HEK293T (cell line): ENCODE measurements around the gene GOLM1.
A peak's percentile ranks its signal among the peaks of the same experiment; 100 is the strongest.

Source experiments
- CTCF ChIA-PET: fragments of 350-600 bp; formaldehyde crosslinking; extraction: SDS; loops from one replicate; lab custom pipeline; 2021; ENCODE audit warnings: antibody characterized with exemption, inconsistent platforms; lab: Yijun Ruan, JAX
- POLR2A ChIA-PET: fragments of 350-600 bp; formaldehyde crosslinking; extraction: SDS; loops from one replicate; lab custom pipeline; 2020; ENCODE audit warnings: antibody characterized with exemption, inconsistent platforms; lab: Yijun Ruan, JAX
- DNase-seq: peaks from one replicate; pipeline ENCODE4 v3.0.0; 2012; ENCODE audit warnings: mixed read lengths; ENCODE audit errors: extremely low spot score
- ARNT ChIP-seq: fragments of 450-650 bp; IDR thresholded peaks from 2 replicates; pipeline ENCODE4 v1.6.1; 2017; ENCODE audit warnings: mild to moderate bottlenecking
- BHLHE40 ChIP-seq: fragments of 450-650 bp; IDR thresholded peaks from 2 replicates; pipeline ENCODE4 v1.6.1; 2016; ENCODE audit warnings: mild to moderate bottlenecking, moderate library complexity, borderline replicate concordance
- CTBP1 ChIP-seq: fragments of 450-650 bp; IDR thresholded peaks from 2 replicates; pipeline ENCODE4 v1.6.1; 2016; ENCODE audit warnings: borderline replicate concordance
- ELF4 ChIP-seq: fragments of 450-650 bp; IDR thresholded peaks from 2 replicates; pipeline ENCODE4 v1.6.1; 2017; ENCODE audit warnings: antibody characterized with exemption
- FOXA1 ChIP-seq: fragments of 450-650 bp; IDR thresholded peaks from 2 replicates; pipeline ENCODE4 v1.6.1; 2016; ENCODE audit warnings: mild to moderate bottlenecking
- FOXK2 ChIP-seq: fragments of 450-650 bp; IDR thresholded peaks from 2 replicates; pipeline ENCODE4 v1.6.1; 2016; ENCODE audit warnings: mild to moderate bottlenecking
- FOXM1 ChIP-seq: fragments of 450-650 bp; IDR thresholded peaks from 2 replicates; pipeline ENCODE4 v1.6.1; 2017; ENCODE audit warnings: mild to moderate bottlenecking, borderline replicate concordance
- HDGF ChIP-seq: fragments of 450-650 bp; IDR thresholded peaks from 2 replicates; pipeline ENCODE4 v1.6.1; 2017; ENCODE audit warnings: antibody characterized with exemption, borderline replicate concordance
- L3MBTL2 ChIP-seq: fragments of 450-650 bp; conservative IDR thresholded peaks from 2 replicates; pipeline ENCODE4 v1.6.1; 2016; ENCODE audit warnings: mild to moderate bottlenecking
- LEF1 ChIP-seq: fragments of 450-650 bp; IDR thresholded peaks from 2 replicates; pipeline ENCODE4 v1.6.1; 2017; ENCODE audit warnings: mild to moderate bottlenecking, borderline replicate concordance
- NFRKB ChIP-seq: fragments of 450-650 bp; IDR thresholded peaks from 2 replicates; pipeline ENCODE4 v1.6.1; 2016; ENCODE audit warnings: mild to moderate bottlenecking, moderate library complexity
- PKNOX1 ChIP-seq: fragments of 450-650 bp; IDR thresholded peaks from 2 replicates; pipeline ENCODE4 v1.6.1; 2016
- SP1 ChIP-seq: fragments of 450-650 bp; IDR thresholded peaks from 2 replicates; pipeline ENCODE4 v1.6.1; 2017
- SUZ12 ChIP-seq: fragments of 450-650 bp; IDR thresholded peaks from 2 replicates; pipeline ENCODE4 v1.6.1; 2016; ENCODE audit warnings: mild to moderate bottlenecking
- TARDBP ChIP-seq: fragments of 450-650 bp; IDR thresholded peaks from 2 replicates; pipeline ENCODE4 v1.6.1; 2016
- ZNF384 ChIP-seq: fragments of 450-650 bp; IDR thresholded peaks from 2 replicates; pipeline ENCODE4 v1.6.1; 2016

Gene GOLM1

GRCh38 chr9:86128235-86128822, 29.0 kb upstream of the GOLM1 start:
- DNase-seq = no peak
- CTCF ChIA-PET = no interaction called here
- TF ChIP-seq NFRKB (no peak), TARDBP (no peak), CTBP1 (no peak), ZNF384 (no peak), L3MBTL2 (no peak), PKNOX1 (no peak), ARNT (no peak), BHLHE40 (no peak)
- POLR2A ChIA-PET = interaction anchor here (0.8 to 1.2 kb wide), 2 partner anchors 14 to 17 kb away, joined by 3 to 5 read pairs; no protein-coding TSS in a partner anchor

- POLR2A ChIA-PET = interaction anchor here (0.6 to 1.2 kb wide), 5 partner anchors 9 to 155 kb away, joined by 3 to 5 read pairs (median 4); partner anchors contain the start of gene ISCA1
- CTCF ChIA-PET = interaction anchor here (1.0 kb wide), 1 partner anchor 74 kb away, joined by 3 read pairs; no protein-coding TSS in a partner anchor
- peak; percentile 87 for DNase-seq
- TF ChIP-seq FOXA1 = no peak
- no peak for TF ChIP-seq ARNT
- no peak for TF ChIP-seq TARDBP
- no peak for TF ChIP-seq BHLHE40
- peak; percentile 54 for TF ChIP-seq PKNOX1
Observed at GRCh38 chr9:86126998-86127972, 27.9 kb upstream of the GOLM1 start.

GRCh38 chr9:86122311-86122710, 23.0 kb upstream of the GOLM1 start:
- TF ChIP-seq SP1 = no peak
- TF ChIP-seq FOXM1 = no peak
- no peak for TF ChIP-seq CTBP1
- no peak for TF ChIP-seq NFRKB
- TF ChIP-seq ELF4 = no peak
- TF ChIP-seq HDGF = no peak
- no peak for TF ChIP-seq L3MBTL2
- no peak for TF ChIP-seq LEF1
- no peak for TF ChIP-seq FOXK2
- no peak for TF ChIP-seq BHLHE40
- no peak for TF ChIP-seq TARDBP
- ChIA-PET CTCF (no interaction called here), POLR2A (no interaction called here)
- peak; percentile 40 for DNase-seq

GRCh38 chr9:86119457-86119856, 20.1 kb upstream of the GOLM1 start:
- no peak for DNase-seq
- ChIA-PET CTCF (no interaction called here), POLR2A (no interaction called here)
- TF ChIP-seq HDGF = no peak
- no peak for TF ChIP-seq NFRKB
- no peak for TF ChIP-seq PKNOX1
- no peak for TF ChIP-seq FOXA1

GRCh38 chr9:86116425-86116824, 17.1 kb upstream of the GOLM1 start:
- CTCF ChIA-PET = interaction anchor here (0.7 kb wide), 1 partner anchor 48 kb away, joined by 4 read pairs; no protein-coding TSS in a partner anchor
- DNase-seq = no peak
- POLR2A ChIA-PET = no interaction called here
- TF ChIP-seq CTBP1 = no peak
- no peak for TF ChIP-seq SUZ12
- TF ChIP-seq ZNF384 = no peak
- TF ChIP-seq ARNT = no peak
- no peak for TF ChIP-seq HDGF
- no peak for TF ChIP-seq TARDBP
- no peak for TF ChIP-seq PKNOX1
- no peak for TF ChIP-seq BHLHE40
- TF ChIP-seq FOXM1 = no peak
- TF ChIP-seq FOXK2 = no peak
- no peak for TF ChIP-seq SP1
- no peak for TF ChIP-seq FOXA1
- no peak for TF ChIP-seq L3MBTL2
- no peak for TF ChIP-seq ELF4
- TF ChIP-seq LEF1 = no peak
- no peak for TF ChIP-seq NFRKB

- CTCF ChIA-PET = interaction anchor here (0.7 kb wide), 1 partner anchor 47 kb away, joined by 4 read pairs; no protein-coding TSS in a partner anchor
- TF ChIP-seq FOXM1 (no peak), LEF1 (no peak), FOXK2 (no peak), PKNOX1 (no peak), L3MBTL2 (no peak)
- POLR2A ChIA-PET = no interaction called here
- DNase-seq = no peak
Observed at GRCh38 chr9:86115886-86116285, 16.5 kb upstream of the GOLM1 start.
